ENCODE results near the gene WDFY4. TPM values are rescaled to one million over a fixed set of nuclear protein-coding genes. Genes with fewer than 3 reads are reported as not detected.

The WDFY4 gene
- total and polyA plus RNA-seq, 2 of the 4 experiments (the other 2 are of a cell fraction), result not detected

DNA sequence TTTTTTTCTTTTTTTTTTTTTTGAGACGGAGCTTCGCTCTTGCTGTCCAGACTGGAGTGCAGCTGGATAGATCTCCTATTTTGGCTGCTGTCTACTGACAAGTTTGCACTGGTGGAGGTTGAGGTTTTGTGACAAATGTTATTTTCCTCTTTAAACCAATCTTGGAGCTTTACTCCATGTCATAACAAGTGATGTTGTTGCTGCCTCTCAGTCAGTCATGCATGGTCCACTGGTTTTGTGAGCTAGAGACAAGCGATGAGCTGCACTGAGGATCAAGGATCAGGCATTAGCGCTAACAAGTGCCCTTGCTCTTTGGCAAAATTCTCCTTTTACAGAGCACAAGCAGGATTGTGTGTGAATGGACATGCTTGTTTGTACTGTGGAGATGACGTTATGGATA lies 805 bp upstream of the WDFY4 start:
- Histone ChIP-seq H3K4me2 (ENCODE audit: low read depth, low read length) (no peak overlapping the region), H3K4me1 (ENCODE audit: control insufficient read depth, insufficient read depth, low read length) (no peaks in the 10 kb centered on the region), H4K20me1 (ENCODE audit: insufficient read depth, low read length) (no peaks in the 10 kb centered on the region), H3K14ac (replicated peaks; ENCODE audit: low read depth, low read length) (no peak overlapping the region), H3K4ac (ENCODE audit: low read depth, low read length) (no peak overlapping the region), H3K9me1 (ENCODE audit: insufficient read depth, low read length) (no peaks in the 10 kb centered on the region), H3K79me1 (ENCODE audit: low read depth in 1 of 2, low read length in 2 of 2) (no peaks in the 10 kb centered on the region), H3K56ac (ENCODE audit: extremely low read depth, insufficient read depth, low read length) (no peak overlapping the region), H2AK9ac (replicated peaks; ENCODE audit: low read depth, low read length, poor library complexity) (no peak overlapping the region), H4K8ac (ENCODE audit: low read depth in 2 of 2, low read length in 2 of 2) (no peak overlapping the region), H3K9ac (ENCODE audit: low read depth, low read length) (no peak overlapping the region), H2BK120ac (ENCODE audit: low read depth, low read length) (no peak overlapping the region), H4K91ac (ENCODE audit: insufficient read depth, low read depth, low read length) (no peak overlapping the region), H3K23ac (ENCODE audit: low read depth, low read length) (no peak overlapping the region), H2BK20ac (ENCODE audit: low read depth, low read length) (no peak overlapping the region), H3K9me3 (ENCODE audit: control insufficient read depth, insufficient read depth, low read length) (no peaks in the 10 kb centered on the region), H2AK5ac (ENCODE audit: low read depth, low read length) (no peak overlapping the region), H3K36me3 (ENCODE audit: control insufficient read depth, insufficient read depth, low read length) (no peaks in the 10 kb centered on the region), H2BK5ac (ENCODE audit: low read depth, low read length, poor library complexity, severe bottlenecking) (no peak overlapping the region), H4K5ac (ENCODE audit: low read depth, low read length) (no peak overlapping the region), H2AFZ (replicated peaks; ENCODE audit: low read length, poor library complexity) (no peak overlapping the region), H2BK15ac (ENCODE audit: low read depth, low read length) (no peak overlapping the region), H3K4me3 (ENCODE audit: insufficient read depth, low read depth, low read length) (no peak overlapping the region), H3K27me3 (ENCODE audit: control insufficient read depth, insufficient read depth, low read length) (peaks cover 6% of the 10 kb centered on the region), H3K27ac (ENCODE audit: insufficient read depth, low read length) (no peak overlapping the region), H3K18ac (ENCODE audit: low read depth, low read length) (no peak overlapping the region)
- dilution Hi-C loops (cut with HindIII; ENCODE audit: low sequenced_read_pairs, unreplicated experiment), result no loop called here
- BruUV-seq (replicated peaks), result no TSS peak
- DNase-seq, result no peak
- in situ Hi-C loops (cut with MboI; ENCODE audit: low sequenced_read_pairs), result no loop called here
- ATAC-seq (ENCODE audit: low read depth), result no peak
- CTCF ChIA-PET, result interaction anchor here (1.1 kb wide), 1 partner anchor 28 kb away, joined by 3 read pairs; no protein-coding TSS in a partner anchor
- intact Hi-C loops (cut with micrococcal nuclease), result no loop called here
- POLR2A ChIA-PET (ENCODE audit: unreplicated experiment), result no interaction called here
- WGBS, 2 experiments (ENCODE audit: extremely low coverage in 2 of 2, insufficient read length in 1 of 2), result 20% methylated on average over 1 of the region's 5 CpGs; no CpG with 5 or more reads in 1 of the 2 experiments
- TF ChIP-seq CTCF (conservative IDR thresholded peaks at IDR 0.05; ENCODE audit: low read depth, low read length) (no peak), CEBPB (IDR thresholded peaks at IDR 0.05; ENCODE audit: low read depth, low read length) (no peak), USF2 (IDR thresholded peaks at IDR 0.05; ENCODE audit: low read depth, low read length) (no peak), FOS (IDR thresholded peaks at IDR 0.05; ENCODE audit: low read depth, low read length) (no peak), SMC3 (IDR thresholded peaks at IDR 0.05; ENCODE audit: low read depth, low read length) (no peak), MAZ (IDR thresholded peaks at IDR 0.05; ENCODE audit: borderline replicate concordance, low read depth, low read length) (no peak), RAD21 (IDR thresholded peaks at IDR 0.05; ENCODE audit: low read length) (no peak)

All from IMR-90 (cell line).